IMR-90 (cell line): ENCODE measurements around the gene ALDH3A2. TPM values are rescaled to one million over a fixed set of nuclear protein-coding genes. Genes with fewer than 3 reads are reported as not detected.

Experiments used
- ATAC-seq: fragments of 200-7000 bp; cut with Tn5 transposase; 2 replicates; pipeline ENCODE4 v1.9.1; 2020; ENCODE audit warnings: low read depth, mild to moderate bottlenecking, moderate library complexity
- BruUV-seq: library from RNA; stranded (reverse); fragments of 400-500 nt; replicated peaks from 2 replicates; lab custom pipeline; 2021; lab: Mats Ljungman, UMichigan
- CTCF ChIA-PET: fragments of 300-600 bp; formaldehyde crosslinking; extraction: SDS; loops from one replicate; lab custom pipeline; 2021; ENCODE audit warnings: antibody characterized with exemption; lab: Yijun Ruan, JAX
- POLR2A ChIA-PET: fragments of 300-600 bp; sonication (Branson Sonifier 250); formaldehyde crosslinking; loops from one replicate; lab custom pipeline; 2022; ENCODE audit warnings: antibody characterized with exemption; ENCODE audit not compliant: unreplicated experiment; lab: Charles Lee
- DNase-seq: peaks from one replicate; pipeline ENCODE4 v3.0.0; 2013
- H2AFZ ChIP-seq: replicated peaks from 2 replicates; pipeline ENCODE3; 2013; ENCODE audit warnings: low read length, mild to moderate bottlenecking; ENCODE audit not compliant: poor library complexity
- H2AK5ac ChIP-seq: 2 replicates; pipeline ENCODE4 v1.6.1; 2013; ENCODE audit warnings: low read depth, low read length, inconsistent platforms
- H2AK9ac ChIP-seq: replicated peaks from 2 replicates; pipeline ENCODE3; 2013; ENCODE audit warnings: mild to moderate bottlenecking, low read depth, low read length, moderate library complexity; ENCODE audit not compliant: poor library complexity
- H2BK120ac ChIP-seq: 2 replicates; pipeline ENCODE4 v1.6.1; 2013; ENCODE audit warnings: low read depth, low read length, inconsistent platforms
- H2BK15ac ChIP-seq: 3 replicates; pipeline ENCODE4 v1.6.1; 2013; ENCODE audit warnings: low read depth, low read length, inconsistent platforms
- H2BK20ac ChIP-seq: 2 replicates; pipeline ENCODE4 v1.6.1; 2013; ENCODE audit warnings: low read depth, mild to moderate bottlenecking, inconsistent platforms, low read length, moderate library complexity
- H2BK5ac ChIP-seq: 2 replicates; pipeline ENCODE4 v1.6.1; 2013; ENCODE audit warnings: mild to moderate bottlenecking, low read depth, low read length, inconsistent platforms; ENCODE audit not compliant: poor library complexity, severe bottlenecking
- H3K14ac ChIP-seq: replicated peaks from 2 replicates; pipeline ENCODE4 v1.6.1; 2013; ENCODE audit warnings: low read depth, low read length, inconsistent platforms
- H3K18ac ChIP-seq: 2 replicates; pipeline ENCODE4 v1.6.1; 2013; ENCODE audit warnings: low read depth, low read length, control low read depth
- H3K23ac ChIP-seq: 2 replicates; pipeline ENCODE4 v1.6.1; 2013; ENCODE audit warnings: low read depth, low read length, inconsistent platforms
- H3K27ac ChIP-seq: 2 replicates; pipeline ENCODE4 v1.5.1; 2013; ENCODE audit warnings: mild to moderate bottlenecking, control low read depth, low read length; ENCODE audit not compliant: insufficient read depth
- H3K27me3 ChIP-seq: 2 replicates; pipeline ENCODE4 v1.6.1; 2013; ENCODE audit warnings: low read length; ENCODE audit not compliant: control insufficient read depth, insufficient read depth
- H3K36me3 ChIP-seq: 2 replicates; pipeline ENCODE4 v1.6.1; 2013; ENCODE audit warnings: low read length, mixed read lengths; ENCODE audit not compliant: control insufficient read depth, insufficient read depth
- H3K4ac ChIP-seq: 2 replicates; pipeline ENCODE4 v1.6.1; 2013; ENCODE audit warnings: low read depth, low read length, inconsistent platforms
- H3K4me1 ChIP-seq: 2 replicates; pipeline ENCODE4 v1.6.1; 2013; ENCODE audit warnings: low read length, mixed read lengths; ENCODE audit not compliant: control insufficient read depth, insufficient read depth
- H3K4me2 ChIP-seq: 2 replicates; pipeline ENCODE4 v1.6.1; 2013; ENCODE audit warnings: low read depth, mild to moderate bottlenecking, control low read depth, low read length, moderate library complexity
- H3K4me3 ChIP-seq: 2 replicates; pipeline ENCODE4 v1.5.1; 2013; ENCODE audit warnings: low read depth, mild to moderate bottlenecking, control low read depth, low read length, moderate library complexity; ENCODE audit not compliant: insufficient read depth
- H3K56ac ChIP-seq: 2 replicates; pipeline ENCODE4 v1.6.1; 2013; ENCODE audit warnings: low read length, inconsistent platforms; ENCODE audit not compliant: insufficient read depth; ENCODE audit errors: extremely low read depth
- H3K79me1 ChIP-seq, 2 experiments: 2 replicates each; pipeline ENCODE4 v1.6.1; 2013; ENCODE audit warnings: low read length in 2 of 2, inconsistent platforms in 1 of 2, low read depth in 1 of 2
- H3K9ac ChIP-seq: 2 replicates; pipeline ENCODE4 v1.6.1; 2013; ENCODE audit warnings: low read depth, low read length, control low read depth
- H3K9me1 ChIP-seq: 2 replicates; pipeline ENCODE4 v1.6.1; 2013; ENCODE audit warnings: low read length, inconsistent platforms; ENCODE audit not compliant: insufficient read depth
- H3K9me3 ChIP-seq: 2 replicates; pipeline ENCODE4 v1.6.1; 2013; ENCODE audit warnings: low read length; ENCODE audit not compliant: control insufficient read depth, insufficient read depth
- H4K20me1 ChIP-seq: 2 replicates; pipeline ENCODE4 v1.6.1; 2013; ENCODE audit warnings: low read length, inconsistent platforms; ENCODE audit not compliant: insufficient read depth
- H4K5ac ChIP-seq: 2 replicates; pipeline ENCODE4 v1.6.1; 2013; ENCODE audit warnings: mild to moderate bottlenecking, low read depth, low read length, control low read depth
- H4K8ac ChIP-seq, 2 experiments: 2 replicates each; pipeline ENCODE4 v1.6.1; 2013; ENCODE audit warnings: low read depth in 2 of 2, low read length in 2 of 2, control low read depth in 1 of 2, inconsistent platforms in 1 of 2
- H4K91ac ChIP-seq: 2 replicates; pipeline ENCODE4 v1.6.1; 2013; ENCODE audit warnings: low read depth, low read length, inconsistent platforms; ENCODE audit not compliant: insufficient read depth
- BHLHE40 ChIP-seq: fragments of 150-350 bp; IDR thresholded peaks from 2 replicates; pipeline ENCODE4 v1.6.1; 2016; ENCODE audit warnings: mild to moderate bottlenecking, low read depth, low read length
- CEBPB ChIP-seq: IDR thresholded peaks from 2 replicates; pipeline ENCODE4 v1.6.1; 2012; ENCODE audit warnings: low read depth, low read length, improper control_type of control experiment
- CHD1 ChIP-seq: IDR thresholded peaks from 2 replicates; pipeline ENCODE4 v1.6.1; 2012; ENCODE audit warnings: low read depth, low read length, improper control_type of control experiment
- FOS ChIP-seq: fragments of 150-350 bp; IDR thresholded peaks from 2 replicates; pipeline ENCODE4 v1.6.1; 2016; ENCODE audit warnings: low read depth, low read length
- MAFK ChIP-seq: IDR thresholded peaks from 2 replicates; pipeline ENCODE4 v1.6.1; 2012; ENCODE audit warnings: low read depth, low read length, improper control_type of control experiment
- MAZ ChIP-seq: IDR thresholded peaks from 2 replicates; pipeline ENCODE4 v1.6.1; 2012; ENCODE audit warnings: low read depth, mild to moderate bottlenecking, low read length, improper control_type of control experiment, moderate library complexity, borderline replicate concordance
- MXI1 ChIP-seq: IDR thresholded peaks from 2 replicates; pipeline ENCODE4 v1.6.1; 2012; ENCODE audit warnings: low read depth, mild to moderate bottlenecking, low read length, moderate library complexity, borderline replicate concordance
- NFE2L2 ChIP-seq: fragments of 150-350 bp; IDR thresholded peaks from 2 replicates; pipeline ENCODE4 v1.6.1; 2016; ENCODE audit warnings: low read depth, mild to moderate bottlenecking, low read length
- POLR2A ChIP-seq: IDR thresholded peaks from 2 replicates; pipeline ENCODE4 v1.6.1; 2012; ENCODE audit warnings: mild to moderate bottlenecking, low read depth, low read length
- RAD21 ChIP-seq: IDR thresholded peaks from 2 replicates; pipeline ENCODE4 v1.6.1; 2012; ENCODE audit warnings: low read length, improper control_type of control experiment
- RCOR1 ChIP-seq: IDR thresholded peaks from 2 replicates; pipeline ENCODE4 v1.6.1; 2012; ENCODE audit warnings: mild to moderate bottlenecking, low read length, improper control_type of control experiment; ENCODE audit not compliant: insufficient replicate concordance
- RFX5 ChIP-seq: IDR thresholded peaks from 2 replicates; pipeline ENCODE4 v1.8.0; 2012; ENCODE audit warnings: low read depth, mild to moderate bottlenecking, low read length, moderate library complexity
- SMC3 ChIP-seq: fragments of 150-350 bp; IDR thresholded peaks from 2 replicates; pipeline ENCODE4 v1.6.1; 2016; ENCODE audit warnings: low read depth, mild to moderate bottlenecking, antibody characterized with exemption, low read length, moderate library complexity
- USF2 ChIP-seq: fragments of 150-350 bp; IDR thresholded peaks from 2 replicates; pipeline ENCODE4 v1.6.1; 2017; ENCODE audit warnings: mild to moderate bottlenecking, antibody characterized with exemption, low read length, low read depth
- WGBS, 2 experiments: methylation state at CpG; one replicate each; pipeline versions ENCODE4 v1.1.5 to v1.1.7; 2013; ENCODE audit warnings: missing lambda C conversion rate in 2 of 2; ENCODE audit not compliant: insufficient read length in 1 of 2; ENCODE audit errors: extremely low coverage in 2 of 2; 5-methylcytosine and 5-hydroxymethylcytosine counted together
- dilution Hi-C: fragments of 300-500 bp; cut with HindIII; formaldehyde crosslinking; loops from one replicate; pipeline ENCODE4 v1.14.3; 2018; ENCODE audit warnings: low sequenced_read_pairs; ENCODE audit not compliant: unreplicated experiment
- in situ Hi-C: fragments of 300-500 bp; cut with MboI; formaldehyde crosslinking; loops from 3 replicates; pipeline ENCODE4 v1.14.3; 2019; ENCODE audit warnings: low sequenced_read_pairs, inconsistent platforms, mixed read lengths
- intact Hi-C: fragments of 100-400 bp; cut with micrococcal nuclease; formaldehyde crosslinking; loops from 2 replicates; pipeline ENCODE4 v1.10.0; 2022
- polyA plus RNA-seq, 3 experiments: library from polyadenylated mRNA; depleted of rRNA; stranded (reverse); fragments of >200 nt; gene quantifications; 2 replicates each; pipeline ENCODE4 v1.2.3, GENCODE V29; 2012; ENCODE audit warnings: low replicate concordance in 1 of 3
- total RNA-seq: library from RNA; depleted of rRNA; stranded (reverse); fragments of >200 nt; gene quantifications from 2 replicates; pipeline ENCODE4 v1.2.3, GENCODE V29; 2012
- TF ChIP-seq, protein P1 (sequence below): fragments of 150-350 bp; IDR thresholded peaks from 2 replicates; pipeline ENCODE4 v1.6.1; 2016; ENCODE audit warnings: low read depth, mild to moderate bottlenecking, low read length, moderate library complexity, borderline replicate concordance
- TF ChIP-seq, protein P2 (sequence below): conservative IDR thresholded peaks from 2 replicates; pipeline ENCODE4 v1.5.1; 2012; ENCODE audit warnings: mild to moderate bottlenecking, low read depth, low read length, improper control_type of control experiment

Gene ALDH3A2
- total and polyA plus RNA-seq, 2 of the 4 experiments (the other 2 are of a cell fraction) = 4.0 to 7.9 TPM

DNA sequence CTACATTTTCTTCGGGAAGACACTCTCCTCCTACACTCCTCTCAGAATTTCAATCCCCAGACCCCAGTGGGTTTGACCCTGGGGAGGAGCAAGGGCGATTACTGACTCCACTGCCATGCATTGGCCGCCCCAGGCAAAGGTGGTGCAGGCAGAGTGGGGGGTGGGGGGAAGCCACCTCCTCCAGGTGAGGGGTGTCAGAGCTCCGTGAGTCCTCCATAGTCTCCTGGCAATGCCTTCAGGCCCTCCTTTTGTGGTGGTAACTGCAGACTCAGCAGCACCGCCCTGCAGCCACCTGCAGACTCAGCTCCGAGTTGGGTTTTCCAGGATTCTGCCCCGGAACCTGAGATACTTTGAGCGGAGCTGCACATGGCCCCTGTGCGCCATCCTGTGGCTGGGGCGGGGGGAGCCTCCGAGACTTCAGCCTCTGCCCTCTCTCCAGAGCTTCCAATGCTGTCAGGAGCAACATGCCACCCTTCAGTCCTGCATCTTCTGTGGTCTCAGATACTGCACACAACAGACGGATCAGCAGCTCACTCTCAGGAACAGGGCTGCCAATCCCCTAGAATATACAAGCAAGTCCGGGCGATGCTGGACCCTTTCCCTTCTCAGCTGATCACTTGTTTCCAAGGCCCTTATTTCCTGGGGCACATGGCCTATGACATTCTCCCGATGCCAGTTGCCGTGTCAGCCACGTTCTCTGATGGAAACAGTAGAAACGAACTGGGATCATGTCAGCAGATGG lies 70.2 kb downstream of the ALDH3A2 start:
- H3K27me3 ChIP-seq = peaks cover 22% of the 10 kb centered on the region; the same call in 1 of the 2 replicates
- intact Hi-C loops = no loop called here
- H3K4ac ChIP-seq = no peak overlapping the region
- no peak for ATAC-seq
- no peak overlapping the region for H4K8ac ChIP-seq
- no peak overlapping the region for H3K56ac ChIP-seq
- no peak overlapping the region for H3K4me3 ChIP-seq
- no peak overlapping the region for H3K27ac ChIP-seq
- no peaks in the 10 kb centered on the region for H3K4me1 ChIP-seq
- no TSS peak for BruUV-seq
- no peak overlapping the region for H4K5ac ChIP-seq
- no peaks in the 10 kb centered on the region for H3K9me1 ChIP-seq
- ChIA-PET POLR2A (no interaction called here), CTCF (interaction anchor here (0.6 kb wide), 1 partner anchor 127 kb away, joined by 3 read pairs; no protein-coding TSS in a partner anchor)
- no peaks in the 10 kb centered on the region for H4K20me1 ChIP-seq
- no peak overlapping the region for H2BK20ac ChIP-seq
- H3K4me2 ChIP-seq = no peak overlapping the region
- TF ChIP-seq, protein P1, sequence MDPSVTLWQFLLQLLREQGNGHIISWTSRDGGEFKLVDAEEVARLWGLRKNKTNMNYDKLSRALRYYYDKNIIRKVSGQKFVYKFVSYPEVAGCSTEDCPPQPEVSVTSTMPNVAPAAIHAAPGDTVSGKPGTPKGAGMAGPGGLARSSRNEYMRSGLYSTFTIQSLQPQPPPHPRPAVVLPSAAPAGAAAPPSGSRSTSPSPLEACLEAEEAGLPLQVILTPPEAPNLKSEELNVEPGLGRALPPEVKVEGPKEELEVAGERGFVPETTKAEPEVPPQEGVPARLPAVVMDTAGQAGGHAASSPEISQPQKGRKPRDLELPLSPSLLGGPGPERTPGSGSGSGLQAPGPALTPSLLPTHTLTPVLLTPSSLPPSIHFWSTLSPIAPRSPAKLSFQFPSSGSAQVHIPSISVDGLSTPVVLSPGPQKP = no peak
- TF ChIP-seq USF2 = no peak
- TF ChIP-seq CEBPB = no peak
- no peak for TF ChIP-seq SMC3
- no peak for TF ChIP-seq FOS
- no peak for TF ChIP-seq MXI1
- TF ChIP-seq MAZ = no peak
- TF ChIP-seq CHD1 = no peak
- TF ChIP-seq, protein P2, sequence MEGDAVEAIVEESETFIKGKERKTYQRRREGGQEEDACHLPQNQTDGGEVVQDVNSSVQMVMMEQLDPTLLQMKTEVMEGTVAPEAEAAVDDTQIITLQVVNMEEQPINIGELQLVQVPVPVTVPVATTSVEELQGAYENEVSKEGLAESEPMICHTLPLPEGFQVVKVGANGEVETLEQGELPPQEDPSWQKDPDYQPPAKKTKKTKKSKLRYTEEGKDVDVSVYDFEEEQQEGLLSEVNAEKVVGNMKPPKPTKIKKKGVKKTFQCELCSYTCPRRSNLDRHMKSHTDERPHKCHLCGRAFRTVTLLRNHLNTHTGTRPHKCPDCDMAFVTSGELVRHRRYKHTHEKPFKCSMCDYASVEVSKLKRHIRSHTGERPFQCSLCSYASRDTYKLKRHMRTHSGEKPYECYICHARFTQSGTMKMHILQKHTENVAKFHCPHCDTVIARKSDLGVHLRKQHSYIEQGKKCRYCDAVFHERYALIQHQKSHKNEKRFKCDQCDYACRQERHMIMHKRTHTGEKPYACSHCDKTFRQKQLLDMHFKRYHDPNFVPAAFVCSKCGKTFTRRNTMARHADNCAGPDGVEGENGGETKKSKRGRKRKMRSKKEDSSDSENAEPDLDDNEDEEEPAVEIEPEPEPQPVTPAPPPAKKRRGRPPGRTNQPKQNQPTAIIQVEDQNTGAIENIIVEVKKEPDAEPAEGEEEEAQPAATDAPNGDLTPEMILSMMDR = no peak
- no peak for TF ChIP-seq RCOR1
- TF ChIP-seq POLR2A = no peak
- no peak for TF ChIP-seq NFE2L2
- no peak for TF ChIP-seq MAFK
- TF ChIP-seq RFX5 = no peak
- no peak for TF ChIP-seq RAD21
- no peak for TF ChIP-seq BHLHE40
- no peaks in the 10 kb centered on the region for H3K9me3 ChIP-seq
- no peak for DNase-seq
- dilution Hi-C loops = no loop called here
- no peak overlapping the region for H3K14ac ChIP-seq
- H3K23ac ChIP-seq = no peak overlapping the region
- no peak overlapping the region for H2AFZ ChIP-seq
- H3K36me3 ChIP-seq = no peaks in the 10 kb centered on the region
- H2BK15ac ChIP-seq = no peak overlapping the region
- no peak overlapping the region for H2AK9ac ChIP-seq
- H2BK5ac ChIP-seq = no peak overlapping the region
- H2AK5ac ChIP-seq = no peak overlapping the region
- no peak overlapping the region for H2BK120ac ChIP-seq
- no peak overlapping the region for H3K18ac ChIP-seq
- H3K9ac ChIP-seq = no peak overlapping the region
- in situ Hi-C loops = no loop called here
- no peaks in the 10 kb centered on the region for H3K79me1 ChIP-seq
- WGBS, 2 experiments = 61% methylated on average over 5 of the region's 18 CpGs; no CpG with 5 or more reads in 1 of the 2 experiments
- no peak overlapping the region for H4K91ac ChIP-seq
